Neural progenitor cell (in vitro differentiated cells): ENCODE results near the gene NAALADL1. TPM values are rescaled to one million over a fixed set of nuclear protein-coding genes. Genes with fewer than 3 reads are reported as not detected.

Experiments
- DNase-seq: peaks from one replicate; pipeline ENCODE4 v3.0.0-alpha.2; 2016; ENCODE audit warnings: low spot score
- H2AFZ ChIP-seq: fragments of 200-600 bp; sonication (generic); replicated peaks from 2 replicates; pipeline ENCODE4 v1.6.1; 2016; ENCODE audit warnings: antibody characterized with exemption
- H3F3A ChIP-seq: fragments of 200-600 bp; sonication (generic); 2 replicates; pipeline ENCODE4 v1.6.1; 2016; ENCODE audit warnings: antibody characterized with exemption, low read depth
- H3K27ac ChIP-seq: fragments of 200-600 bp; sonication (generic); 2 replicates; pipeline ENCODE4 v1.5.1; 2016; ENCODE audit warnings: mild to moderate bottlenecking
- H3K27me3 ChIP-seq: fragments of 200-600 bp; sonication (generic); 2 replicates; pipeline ENCODE4 v1.6.1; 2016; ENCODE audit warnings: mild to moderate bottlenecking, moderate library complexity
- H3K36me3 ChIP-seq: fragments of 200-600 bp; sonication (generic); 2 replicates; pipeline ENCODE4 v1.5.1; 2016
- H3K4me1 ChIP-seq: fragments of 200-600 bp; sonication (generic); 2 replicates; pipeline ENCODE4 v1.6.1; 2016; ENCODE audit warnings: mixed run types
- H3K4me2 ChIP-seq: fragments of 200-600 bp; sonication (generic); 2 replicates; pipeline ENCODE4 v1.6.1; 2016
- H3K4me3 ChIP-seq: fragments of 200-600 bp; sonication (generic); 2 replicates; pipeline ENCODE4 v1.5.1; 2016
- H3K79me2 ChIP-seq: fragments of 200-600 bp; sonication (generic); 2 replicates; pipeline ENCODE4 v1.6.1; 2016; ENCODE audit warnings: low read depth
- H3K9ac ChIP-seq: fragments of 200-600 bp; sonication (generic); 2 replicates; pipeline ENCODE4 v1.6.1; 2016
- H3K9me3 ChIP-seq: fragments of 200-600 bp; sonication (generic); 2 replicates; pipeline ENCODE4 v1.5.1; 2016; ENCODE audit warnings: low read depth
- H4K20me1 ChIP-seq: fragments of 200-600 bp; sonication (generic); 2 replicates; pipeline ENCODE4 v1.6.1; 2016; ENCODE audit warnings: low read depth
- H3K27ac Mint-ChIP-seq: 3 replicates; pipeline ENCODE4 v1.8.0; 2021; ENCODE audit warnings: mixed read lengths
- H3K27me3 Mint-ChIP-seq: 2 replicates; pipeline ENCODE4 v1.8.0; 2022; ENCODE audit warnings: low read depth, mild to moderate bottlenecking, inconsistent platforms, moderate library complexity, mixed read lengths; ENCODE audit not compliant: insufficient read depth
- H3K36me3 Mint-ChIP-seq: 3 replicates; pipeline ENCODE4 v1.8.0; 2021; ENCODE audit warnings: mixed read lengths
- H3K4me1 Mint-ChIP-seq: 3 replicates; pipeline ENCODE4 v1.8.0; 2021; ENCODE audit warnings: mixed read lengths
- H3K4me3 Mint-ChIP-seq: 3 replicates; pipeline ENCODE4 v1.8.0; 2021; ENCODE audit warnings: mild to moderate bottlenecking, moderate library complexity, mixed read lengths
- H3K9me3 Mint-ChIP-seq: 3 replicates; pipeline ENCODE4 v1.8.0; 2020; ENCODE audit warnings: mixed read lengths
- CTCF ChIP-seq: fragments of 200-600 bp; sonication (generic); IDR thresholded peaks from 2 replicates; pipeline ENCODE4 v1.5.1; 2017; ENCODE audit warnings: antibody characterized with exemption, mild to moderate bottlenecking
- EZH2 ChIP-seq: fragments of 200-600 bp; sonication (generic); IDR thresholded peaks from 2 replicates; pipeline ENCODE4 v1.6.1; 2017; ENCODE audit warnings: antibody characterized with exemption, mild to moderate bottlenecking, moderate library complexity
- EZH2phosphoT487 ChIP-seq: fragments of 200-600 bp; sonication (generic); IDR thresholded peaks from 2 replicates; pipeline ENCODE4 v1.6.1; 2017; ENCODE audit warnings: antibody characterized with exemption
- total RNA-seq: library from RNA; depleted of rRNA; stranded (reverse); fragments of >200 nt; gene quantifications from 2 replicates; pipeline ENCODE4 v1.2.3, GENCODE V29; 2015; ENCODE audit warnings: low replicate concordance

The NAALADL1 gene
- total RNA-seq, 1 donor from 2014 or later = 0.80 TPM

- no peaks in the 10 kb centered on the region for H3K36me3 ChIP-seq
- no peak overlapping the region for H3K27ac ChIP-seq
- Mint-ChIP-seq H3K9me3 (no peaks in the 10 kb centered on the region), H3K4me1 (peaks cover 6% of the 10 kb centered on the region), H3K27me3 (peaks cover 2% of the 10 kb centered on the region), H3K4me3 (no peak overlapping the region), H3K27ac (no peak overlapping the region), H3K36me3 (no peaks in the 10 kb centered on the region)
- no peak for DNase-seq
- no peaks in the 10 kb centered on the region for H4K20me1 ChIP-seq
- no peak overlapping the region for H3K9ac ChIP-seq
- no peak overlapping the region for H2AFZ ChIP-seq
- H3K27me3 ChIP-seq = no peaks in the 10 kb centered on the region
- no peaks in the 10 kb centered on the region for H3K9me3 ChIP-seq
- TF ChIP-seq CTCF (no peak), EZH2phosphoT487 (no peak), EZH2 (no peak)
- H3K4me1 ChIP-seq = peaks cover 15% of the 10 kb centered on the region
- H3F3A ChIP-seq = peaks cover 8% of the 10 kb centered on the region
- no peak overlapping the region for H3K4me3 ChIP-seq
- no peak overlapping the region for H3K4me2 ChIP-seq
- no peaks in the 10 kb centered on the region for H3K79me2 ChIP-seq
These were observed 10.9 kb upstream of the NAALADL1 start for GRCh38 chr11:65069217-65069616.

GRCh38 chr11:65067446-65067845 lies 9.1 kb upstream of the NAALADL1 start:
- Histone ChIP-seq H3K9ac (no peak overlapping the region), H3F3A (peaks cover 8% of the 10 kb centered on the region), H3K4me3 (no peak overlapping the region), H3K9me3 (no peaks in the 10 kb centered on the region), H4K20me1 (no peaks in the 10 kb centered on the region), H3K36me3 (no peaks in the 10 kb centered on the region), H3K4me1 (peaks cover 15% of the 10 kb centered on the region), H2AFZ (no peak overlapping the region), H3K79me2 (no peaks in the 10 kb centered on the region), H3K27ac (no peak overlapping the region), H3K4me2 (peak overlapping the region; percentile 27), H3K27me3 (no peaks in the 10 kb centered on the region)
- Mint-ChIP-seq H3K27ac (peak overlapping the region; percentile 37), H3K4me1 (peaks cover 2% of the 10 kb centered on the region), H3K4me3 (no peak overlapping the region), H3K9me3 (no peaks in the 10 kb centered on the region), H3K27me3 (peaks cover 2% of the 10 kb centered on the region), H3K36me3 (no peaks in the 10 kb centered on the region)
- DNase-seq = no peak
- TF ChIP-seq EZH2 = no peak
- TF ChIP-seq CTCF = no peak
- no peak for TF ChIP-seq EZH2phosphoT487

GRCh38 chr11:65066805-65067291 lies 8.5 kb upstream of the NAALADL1 start:
- Histone ChIP-seq H3K27ac (no peak overlapping the region), H3K4me2 (peak overlapping the region; percentile 27), H3K9me3 (no peaks in the 10 kb centered on the region), H3K9ac (no peak overlapping the region), H3K4me1 (peaks cover 15% of the 10 kb centered on the region), H3F3A (peaks cover 8% of the 10 kb centered on the region), H3K4me3 (no peak overlapping the region), H2AFZ (peak overlapping the region; percentile 68), H3K79me2 (no peaks in the 10 kb centered on the region), H3K27me3 (no peaks in the 10 kb centered on the region), H4K20me1 (no peaks in the 10 kb centered on the region), H3K36me3 (no peaks in the 10 kb centered on the region)
- Mint-ChIP-seq H3K9me3 (no peaks in the 10 kb centered on the region), H3K27me3 (peaks cover under 1% of the 10 kb centered on the region), H3K27ac (no peak overlapping the region), H3K4me3 (no peak overlapping the region), H3K36me3 (no peaks in the 10 kb centered on the region), H3K4me1 (peaks cover 2% of the 10 kb centered on the region)
- no peak for TF ChIP-seq EZH2
- no peak for TF ChIP-seq CTCF
- TF ChIP-seq EZH2phosphoT487 = no peak
- peak; percentile 37 for DNase-seq
